Vagina (tissue), 2 donors: Measurements from ENCODE around the gene YWHAE.
"Not testable (repeated sequence)": the region's sequence is repeated elsewhere in the genome, so short reads cannot be mapped to it uniquely, and the experiment has no call there.

Experiments
- POLR2A ChIP-seq, 2 donors: fragments of 450-650 bp; IDR thresholded peaks; one replicate each; pipeline ENCODE4 v1.6.1; 2017; ENCODE audit warnings: antibody characterized with exemption in 2 of 2, mild to moderate bottlenecking in 2 of 2, moderate library complexity in 2 of 2
- TF ChIP-seq, protein P1 (sequence below), 3 experiments: fragments of 450-650 bp in 2 of 3; fragments of 200-600 bp in 1 of 3; sonication (generic) in 1 of 3; IDR thresholded peaks; one replicate each; pipeline ENCODE4 v1.5.1; 2017 to 2019; ENCODE audit warnings: antibody characterized with exemption in 3 of 3, mild to moderate bottlenecking in 2 of 3, moderate library complexity in 2 of 3

DNA sequence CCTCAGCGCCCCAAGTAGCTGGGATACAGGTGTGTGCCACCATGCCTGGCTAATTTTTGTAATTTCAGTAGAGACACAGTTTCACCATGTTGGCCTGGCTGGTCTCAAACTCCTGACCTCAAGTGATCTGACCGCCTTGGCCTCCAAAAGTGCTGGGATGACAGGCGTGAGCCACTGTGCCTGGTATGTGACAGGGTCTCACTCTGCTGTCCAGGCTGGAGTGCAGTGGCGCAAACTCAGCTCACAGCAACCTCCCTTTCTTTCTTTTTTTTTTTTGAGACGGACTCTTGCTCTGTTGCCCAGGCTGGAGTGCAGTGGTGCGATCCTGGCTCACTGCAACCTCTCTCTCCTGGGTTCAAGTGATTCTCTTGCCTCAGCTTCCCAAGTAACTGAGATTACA is 42.7 kb upstream of the YWHAE start:
- TF ChIP-seq, protein P1, sequence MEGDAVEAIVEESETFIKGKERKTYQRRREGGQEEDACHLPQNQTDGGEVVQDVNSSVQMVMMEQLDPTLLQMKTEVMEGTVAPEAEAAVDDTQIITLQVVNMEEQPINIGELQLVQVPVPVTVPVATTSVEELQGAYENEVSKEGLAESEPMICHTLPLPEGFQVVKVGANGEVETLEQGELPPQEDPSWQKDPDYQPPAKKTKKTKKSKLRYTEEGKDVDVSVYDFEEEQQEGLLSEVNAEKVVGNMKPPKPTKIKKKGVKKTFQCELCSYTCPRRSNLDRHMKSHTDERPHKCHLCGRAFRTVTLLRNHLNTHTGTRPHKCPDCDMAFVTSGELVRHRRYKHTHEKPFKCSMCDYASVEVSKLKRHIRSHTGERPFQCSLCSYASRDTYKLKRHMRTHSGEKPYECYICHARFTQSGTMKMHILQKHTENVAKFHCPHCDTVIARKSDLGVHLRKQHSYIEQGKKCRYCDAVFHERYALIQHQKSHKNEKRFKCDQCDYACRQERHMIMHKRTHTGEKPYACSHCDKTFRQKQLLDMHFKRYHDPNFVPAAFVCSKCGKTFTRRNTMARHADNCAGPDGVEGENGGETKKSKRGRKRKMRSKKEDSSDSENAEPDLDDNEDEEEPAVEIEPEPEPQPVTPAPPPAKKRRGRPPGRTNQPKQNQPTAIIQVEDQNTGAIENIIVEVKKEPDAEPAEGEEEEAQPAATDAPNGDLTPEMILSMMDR (IDR thresholded peaks at IDR 0.05): not testable (repeated sequence)
- TF ChIP-seq POLR2A (IDR thresholded peaks at IDR 0.05): not testable (repeated sequence)
